DMS153 treated with DMSO at 0.1 percent for 48 hours (cell line): Measurements from ENCODE around the gene OR8D1.

Experiments
- DNase-seq: peaks from one replicate; lab custom pipeline; 2025; ENCODE audit not compliant: unreplicated experiment; lab: John Stamatoyannopoulos, UW

The OR8D1 gene

DNA sequence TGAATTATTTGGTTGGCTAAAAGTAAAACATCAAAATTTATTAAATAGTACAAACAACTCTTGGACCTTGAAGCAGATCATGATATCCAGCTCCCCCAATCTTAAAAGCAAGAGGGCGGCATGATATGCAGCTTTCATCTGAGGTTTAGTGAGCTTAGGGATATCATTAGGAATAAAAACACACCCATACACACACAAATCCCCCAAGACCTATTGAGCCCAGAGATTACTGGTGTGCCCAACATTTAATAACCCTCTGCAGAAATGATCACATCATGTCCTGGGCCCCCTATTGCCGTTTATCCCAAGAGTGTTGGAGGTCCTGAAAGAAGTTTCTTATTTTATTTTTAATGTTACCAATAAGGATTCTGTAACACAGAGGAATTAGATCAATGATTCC, at the start of gene OR8D1:
OR8D1 (minus strand) TSS at position 101 of the 400 bp plus-strand sequence. CDS start 3,183 bp downstream, outside the sequence.
- DNase-seq = no peak

- no peak for DNase-seq
Measured at GRCh38 chr11:124359566-124359965, 45.8 kb upstream of the OR8D1 start.

DNA sequence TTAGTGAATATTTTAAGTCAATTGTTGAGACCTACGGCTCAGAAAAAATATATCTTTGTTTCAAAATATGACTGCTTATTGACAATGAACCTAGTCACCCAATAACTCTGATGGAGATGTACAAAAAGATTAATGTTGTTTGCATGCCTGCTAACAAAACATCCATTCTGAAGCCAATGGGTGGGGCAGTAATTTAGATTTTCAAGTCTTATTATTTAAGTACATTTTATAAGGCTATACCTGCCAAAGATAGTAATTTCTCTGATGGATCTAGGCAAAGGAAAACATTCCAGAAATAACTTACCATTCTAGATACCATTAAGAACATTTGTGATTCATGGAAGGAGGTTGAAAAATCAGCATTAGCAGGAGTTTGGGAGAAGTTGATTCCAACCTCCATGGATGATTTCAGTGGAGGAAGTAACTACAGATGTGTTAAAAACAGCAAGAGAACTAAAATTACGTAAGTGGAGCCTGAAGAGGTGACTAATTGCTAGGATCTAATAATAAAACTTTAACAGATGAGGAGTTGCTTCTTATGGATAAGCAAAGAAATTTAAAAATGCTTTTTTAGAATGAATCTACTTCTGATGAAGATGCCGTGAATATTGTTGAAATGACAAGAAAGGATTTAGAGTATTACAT, 32.7 kb upstream of the OR8D1 start:
- DNase-seq = no peak

- DNase-seq = no peak
Measured at GRCh38 chr11:124344346-124344745, 30.6 kb upstream of the OR8D1 start.

- no peak for DNase-seq
Measured at GRCh38 chr11:124340142-124340447, 26.3 kb upstream of the OR8D1 start.

- no peak for DNase-seq
Measured at GRCh38 chr11:124339396-124340141, 25.8 kb upstream of the OR8D1 start.

GRCh38 chr11:124331873-124332272, 18.1 kb upstream of the OR8D1 start:
- no peak for DNase-seq

DNA sequence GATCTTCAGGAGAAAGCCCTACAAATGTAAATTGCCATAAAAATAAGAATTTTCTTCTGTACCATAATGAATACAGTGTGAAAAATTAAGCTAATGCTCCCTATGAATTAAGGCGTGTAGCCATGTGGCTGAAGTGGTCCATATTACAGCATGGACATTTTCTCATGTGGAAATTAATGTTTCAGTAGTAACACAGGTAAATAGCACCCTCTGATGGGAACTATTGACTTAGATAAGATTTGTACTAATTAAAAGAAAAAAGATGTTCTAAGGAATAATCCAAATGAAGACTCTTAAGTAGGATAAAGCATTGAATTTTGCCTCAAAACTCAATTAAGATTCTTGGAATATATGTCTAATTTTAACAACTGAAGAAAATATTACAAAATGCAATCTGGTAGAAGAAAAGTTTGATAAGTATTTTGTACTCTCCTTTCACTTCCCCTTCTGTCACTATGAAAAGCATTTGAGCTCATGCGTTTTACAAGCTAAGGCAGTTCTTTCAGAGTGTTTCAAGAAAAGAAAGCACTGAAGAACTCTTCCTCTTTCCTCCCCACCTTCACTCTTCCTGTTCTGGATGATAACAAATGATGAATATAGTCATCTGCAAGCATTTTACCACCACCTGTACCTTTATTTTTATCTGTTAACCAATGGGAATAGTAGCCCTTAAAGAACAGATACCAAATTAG, 16.2 kb upstream of the OR8D1 start:
- no peak for DNase-seq

- no peak for DNase-seq
Measured at GRCh38 chr11:124327775-124328174, 14.0 kb upstream of the OR8D1 start.

DNA sequence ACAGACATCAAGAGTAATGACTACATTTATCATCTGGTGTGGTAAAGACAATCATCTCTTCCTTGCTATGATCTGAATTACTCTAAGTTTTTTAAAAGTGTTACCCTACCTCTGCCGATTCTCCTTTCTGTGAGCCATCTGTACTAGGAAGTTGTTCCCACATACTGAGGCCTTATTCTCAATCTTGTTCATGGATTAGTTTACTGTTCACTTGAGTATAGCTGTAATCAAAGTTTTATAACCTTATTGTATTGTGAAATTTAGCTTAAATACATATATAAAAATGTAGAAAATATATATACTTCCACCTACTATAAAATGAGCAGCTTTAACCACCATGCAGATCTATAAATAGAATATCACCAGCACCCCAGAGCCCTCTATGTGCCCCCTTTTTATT, 8.6 kb upstream of the OR8D1 start:
- no peak for DNase-seq

DNA sequence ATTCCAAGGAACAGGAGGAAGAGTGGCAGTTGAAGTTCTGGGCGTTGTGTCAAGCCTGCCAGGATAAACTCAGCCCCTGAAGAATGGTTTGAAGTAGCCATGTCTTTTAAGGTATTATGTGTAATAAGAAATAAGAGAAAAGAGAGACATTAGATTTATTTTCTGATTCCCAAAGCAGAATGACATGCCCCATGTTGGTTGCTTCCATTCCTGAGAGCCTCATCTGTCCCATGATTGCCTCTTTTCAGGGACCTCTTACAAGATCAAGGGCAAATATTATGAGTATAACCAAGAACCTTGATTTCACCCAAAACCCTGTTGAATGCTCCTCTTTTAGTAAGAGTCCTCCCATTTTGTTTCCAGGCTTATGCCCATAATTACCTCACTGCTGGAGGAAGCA, 6.3 kb upstream of the OR8D1 start, which contains the start of gene OR8D2:
OR8D2 (minus strand) TSS at position 101 of the 400 bp plus-strand sequence; CDS start at position 101, 0 bp downstream.
- DNase-seq = no peak

DNA sequence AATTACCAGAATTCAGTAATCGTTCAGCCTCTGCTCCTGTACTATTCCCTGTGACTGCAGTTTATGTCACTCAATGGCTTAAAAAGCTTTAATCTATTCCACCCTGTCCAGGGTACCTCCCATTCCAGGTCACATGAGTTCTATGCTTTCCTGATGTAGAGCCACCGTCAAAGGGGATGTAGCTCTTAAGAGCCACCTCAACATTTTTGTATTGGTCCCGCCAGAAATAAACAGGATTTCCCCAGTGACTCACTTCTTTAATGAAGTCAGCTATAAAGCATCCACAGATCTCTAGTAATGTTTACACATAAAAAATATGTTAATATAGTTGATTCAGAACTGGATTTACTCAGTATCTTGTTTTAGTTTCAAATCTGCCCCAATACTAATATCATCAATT, 1.3 kb upstream of the OR8D1 start:
- DNase-seq = no peak

DNA sequence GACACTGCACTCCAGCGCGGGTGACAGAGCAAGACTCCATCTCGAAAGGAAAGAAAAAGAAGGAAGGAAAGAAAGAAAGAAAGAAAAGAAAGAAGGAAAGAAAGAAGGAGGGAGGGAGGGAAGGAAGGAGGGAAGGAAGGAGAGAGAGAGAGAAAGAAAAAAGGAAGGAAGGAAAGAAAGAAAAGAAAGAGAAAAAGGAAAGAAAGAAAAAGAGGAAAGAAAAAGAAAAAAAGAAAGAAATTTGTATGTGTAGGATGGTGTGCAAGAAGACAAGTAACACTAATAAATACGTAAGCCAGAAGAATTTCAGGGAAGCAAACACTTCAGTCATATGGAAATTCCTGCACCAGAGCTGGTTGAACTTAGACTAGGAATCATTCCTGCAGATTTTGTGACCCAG, 618 bp downstream of the OR8D1 start:
- no peak for DNase-seq

DNA sequence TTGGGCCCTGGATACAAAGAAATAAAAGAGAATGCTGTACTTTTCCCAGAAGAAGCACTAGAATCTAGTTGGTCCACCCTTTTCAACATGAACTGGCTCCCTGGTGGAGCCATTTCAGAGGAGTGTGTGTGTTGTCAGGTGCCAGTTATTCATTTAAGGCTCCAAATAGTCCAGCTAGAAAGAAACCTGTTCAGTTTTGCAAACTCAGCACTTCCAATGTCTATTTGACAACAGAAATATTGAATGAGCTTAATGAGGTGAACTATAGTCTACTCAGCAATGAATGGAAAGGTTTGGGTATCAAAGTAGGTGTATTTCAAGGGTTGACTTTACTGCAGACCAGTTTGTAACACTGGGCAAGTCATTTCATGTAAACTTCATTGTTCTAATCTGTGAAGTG, 2.1 kb downstream of the OR8D1 start:
- no peak for DNase-seq

DNA sequence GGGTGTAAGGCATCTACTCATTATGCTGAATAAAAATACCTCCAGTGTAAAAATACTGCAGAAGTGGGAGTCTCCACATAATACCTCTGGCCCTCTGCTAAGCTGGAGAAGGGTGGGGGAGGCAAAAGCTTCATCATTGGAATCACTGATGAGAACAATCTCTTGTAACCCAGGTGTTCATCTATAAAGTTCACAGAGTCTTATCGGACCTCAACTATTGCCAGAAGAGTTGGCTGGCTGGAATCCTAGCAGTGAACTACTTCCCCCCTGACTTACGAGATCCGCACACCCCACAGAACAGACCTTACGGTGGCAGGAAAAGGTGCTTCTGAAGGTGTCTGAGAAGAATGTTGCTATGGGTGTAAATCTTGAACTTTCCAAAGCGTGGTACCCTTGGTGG, 2.5 kb downstream of the OR8D1 start:
- DNase-seq = no peak

DNA sequence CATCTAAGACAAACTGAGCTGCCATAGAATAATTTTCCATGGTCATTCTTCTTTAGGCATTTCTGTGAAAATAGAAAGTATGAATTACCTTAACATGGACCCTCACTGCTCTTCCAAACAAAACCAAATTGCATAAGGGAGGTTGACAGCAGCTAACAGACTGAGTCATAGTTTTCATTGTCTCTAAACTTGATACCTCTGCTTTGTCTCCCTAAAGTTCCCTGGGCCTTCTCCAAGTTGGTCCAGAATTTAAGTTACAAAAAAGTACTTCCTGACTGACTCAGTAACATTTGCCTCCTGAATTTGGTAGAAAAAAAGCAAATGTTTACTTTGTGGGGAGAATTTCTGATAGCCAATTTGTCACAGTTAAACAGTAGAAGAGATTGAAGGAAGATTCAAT, 3.0 kb downstream of the OR8D1 start:
- DNase-seq = no peak

DNA sequence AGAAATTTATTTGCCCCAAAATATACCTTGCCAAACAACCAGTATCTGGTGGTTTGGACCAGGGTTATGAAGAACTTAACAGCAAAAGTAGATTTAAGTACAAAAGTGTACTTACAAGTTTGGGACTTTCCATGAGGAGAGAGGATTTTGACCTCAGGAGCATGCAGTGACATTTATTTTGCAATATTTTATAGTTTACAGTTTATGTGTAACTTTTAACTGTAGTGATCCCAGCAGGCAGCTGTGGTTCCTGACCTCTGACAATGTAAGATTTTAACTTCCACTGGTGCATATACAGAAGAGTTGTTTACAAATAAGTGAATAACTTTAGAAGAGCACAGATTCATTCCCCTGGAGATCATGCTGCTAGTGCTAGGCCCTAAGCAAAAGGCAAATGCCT, 6.7 kb downstream of the OR8D1 start:
- DNase-seq = no peak

GRCh38 chr11:124302347-124303125, 11.2 kb downstream of the OR8D1 start:
- no peak for DNase-seq

- DNase-seq = no peak
Measured at GRCh38 chr11:124301548-124301947, 12.2 kb downstream of the OR8D1 start.

- DNase-seq = no peak
Measured at GRCh38 chr11:124297921-124298320, 15.8 kb downstream of the OR8D1 start.

GRCh38 chr11:124296016-124296415, 17.7 kb downstream of the OR8D1 start:
- no peak for DNase-seq
